Lung microvascular endothelial cell (primary cell): ENCODE results near the gene GALNT4. TPM values are rescaled to one million over a fixed set of nuclear protein-coding genes. Genes with fewer than 3 reads are reported as not detected.

Experiments
- DNase-seq, 2 donors: peaks; one replicate each; pipeline versions ENCODE4 v3.0.0 to v3.0.0-alpha.2; 2010; ENCODE audit warnings: low read depth in 2 of 2
- total RNA-seq: library from RNA; depleted of rRNA; stranded (reverse); fragments of >200 nt; gene quantifications from 2 replicates; pipeline ENCODE4 v1.2.1, GENCODE V29; 2014

GALNT4 gene
- total RNA-seq, 1 donor from 2014 or later = 9.7 TPM

DNA sequence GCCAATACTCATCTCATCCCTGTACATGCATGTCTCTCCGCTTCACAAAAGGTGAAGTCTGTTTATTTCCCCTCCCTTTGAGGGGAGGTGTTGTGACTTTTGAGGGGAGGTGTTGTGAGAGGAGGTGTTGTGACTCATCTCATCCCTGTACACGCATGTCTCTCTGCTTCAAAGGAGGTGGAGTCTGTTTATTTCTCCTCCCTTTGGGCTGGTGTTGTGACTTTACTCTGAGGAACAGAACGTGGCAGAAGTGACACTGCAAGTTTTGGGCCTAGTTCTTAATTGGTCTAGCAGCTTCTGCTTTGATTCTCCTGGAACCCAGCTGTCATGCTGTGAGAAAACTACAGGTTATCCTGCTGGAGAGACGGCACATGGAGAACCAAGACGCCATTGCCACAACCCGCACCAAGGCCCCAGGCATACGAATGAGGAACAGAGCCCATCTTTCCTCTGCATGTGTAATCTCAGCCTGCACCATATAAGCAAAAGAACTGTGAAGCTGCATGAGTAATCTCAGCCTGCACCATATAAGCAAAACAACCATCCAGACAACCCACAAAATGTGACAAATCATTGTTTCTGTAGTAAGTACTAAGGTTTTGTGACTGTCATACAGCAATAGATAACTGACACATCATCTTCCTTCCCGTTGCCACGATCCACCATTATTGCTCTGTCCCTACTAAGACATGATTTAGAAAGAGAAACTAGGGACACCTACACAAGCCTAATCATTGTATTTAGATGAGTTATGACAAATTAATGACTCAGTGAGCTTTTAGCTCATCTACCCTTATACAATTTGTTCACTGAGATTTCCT is 30.0 kb downstream of the GALNT4 start:
- DNase-seq = peak in 1 of 2 donors; percentile 53

DNA sequence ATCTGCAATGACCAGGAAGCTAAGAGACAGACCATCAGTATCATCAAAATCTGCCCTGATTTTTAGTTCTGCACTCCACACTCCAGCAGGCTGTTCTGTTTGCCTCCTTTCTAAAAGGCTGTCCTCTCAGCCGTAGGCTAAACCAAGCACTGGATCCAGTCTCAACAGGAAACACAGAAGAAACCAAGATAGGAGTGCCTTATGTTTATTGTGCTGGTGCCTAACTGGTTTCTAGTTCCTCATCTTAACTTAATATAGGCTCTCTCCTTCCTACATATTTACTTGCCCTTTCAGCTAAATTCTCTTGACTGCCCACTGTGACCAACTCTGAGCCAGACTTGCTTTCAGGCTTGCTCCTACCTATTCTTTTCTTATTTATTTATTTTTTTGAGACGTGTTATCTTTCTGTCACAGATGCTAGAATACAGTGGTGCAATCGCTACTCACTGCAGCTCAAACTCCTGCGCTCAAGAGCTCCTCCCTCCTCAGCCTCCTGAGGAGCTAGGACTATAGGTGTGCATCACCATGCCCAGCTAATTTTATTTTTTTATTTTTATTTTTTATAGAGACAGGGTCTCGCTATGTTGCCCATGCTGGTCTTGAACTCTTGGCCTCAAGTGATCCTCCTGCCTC is 30.8 kb downstream of the GALNT4 start:
- no peak for DNase-seq

- no peak for DNase-seq
Observed at GRCh38 chr12:89492883-89493282, 31.7 kb downstream of the GALNT4 start.

DNA sequence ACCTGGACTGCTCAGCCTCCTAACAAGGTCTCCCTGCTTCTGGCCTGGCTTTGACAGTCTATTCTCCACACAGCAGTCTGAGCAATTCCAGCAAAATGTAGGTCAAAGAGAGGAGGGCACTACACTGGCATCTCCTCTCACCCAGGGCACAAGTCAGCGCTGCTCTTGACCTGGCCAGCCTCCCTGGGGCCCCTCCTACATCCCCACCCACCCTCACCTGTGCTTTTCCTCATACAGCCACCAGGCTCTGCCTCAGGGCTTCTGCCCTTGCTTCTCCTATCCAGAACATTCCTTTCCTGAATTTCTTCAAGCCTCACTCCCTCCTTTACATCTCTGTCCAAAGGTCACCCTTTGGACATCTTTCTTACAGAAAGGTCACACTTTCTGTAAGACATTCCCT is 33.7 kb downstream of the GALNT4 start:
- DNase-seq = no peak

DNA sequence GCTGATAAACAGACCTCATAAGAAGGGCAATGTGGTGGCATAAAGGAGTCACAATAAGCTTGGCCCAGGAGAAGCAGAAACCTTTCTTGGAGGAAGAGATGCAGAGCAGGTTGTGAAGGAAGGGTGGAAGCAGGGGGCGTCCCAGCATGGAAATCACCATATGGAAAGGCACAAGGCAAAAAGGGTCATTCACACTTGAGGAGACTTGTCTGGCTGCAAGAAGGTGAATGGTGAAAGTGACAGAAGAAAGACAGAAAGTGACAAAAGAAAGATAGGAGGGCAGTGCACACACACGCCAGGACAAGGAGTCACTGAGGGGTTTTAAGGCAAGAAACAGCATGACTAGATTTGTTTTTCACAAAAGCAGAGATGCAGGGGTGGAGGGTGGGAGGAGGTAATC is 38.3 kb downstream of the GALNT4 start:
- DNase-seq = no peak

DNA sequence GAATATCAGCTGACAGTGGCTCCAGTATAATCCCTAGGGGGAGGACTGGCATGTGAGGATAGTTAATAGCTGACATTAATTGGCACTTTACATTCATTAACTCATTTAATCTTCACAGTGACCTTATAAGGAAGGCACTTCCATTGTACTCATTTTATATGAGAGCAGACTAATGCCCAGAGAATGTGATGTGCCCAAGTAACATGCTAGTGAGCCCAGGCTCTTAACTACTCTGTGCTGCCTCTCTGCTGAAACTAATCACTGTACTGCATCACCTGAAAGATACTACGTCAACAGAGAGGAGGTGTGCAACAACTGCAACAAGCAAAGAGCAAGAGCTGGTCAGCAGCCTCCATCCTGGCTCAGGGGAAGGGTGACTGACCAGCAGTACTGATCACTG is 40.1 kb downstream of the GALNT4 start:
- DNase-seq = no peak

- DNase-seq = no peak
Observed at GRCh38 chr12:89481213-89481914, 43.2 kb downstream of the GALNT4 start.

- DNase-seq = no peak
Observed at GRCh38 chr12:89479982-89480381, 44.6 kb downstream of the GALNT4 start.

- DNase-seq = no peak
Observed at GRCh38 chr12:89477633-89478279, 46.8 kb downstream of the GALNT4 start.

GRCh38 chr12:89476904-89477595 is 47.5 kb downstream of the GALNT4 start:
- DNase-seq = peak in 1 of 2 donors; percentile 18

DNA sequence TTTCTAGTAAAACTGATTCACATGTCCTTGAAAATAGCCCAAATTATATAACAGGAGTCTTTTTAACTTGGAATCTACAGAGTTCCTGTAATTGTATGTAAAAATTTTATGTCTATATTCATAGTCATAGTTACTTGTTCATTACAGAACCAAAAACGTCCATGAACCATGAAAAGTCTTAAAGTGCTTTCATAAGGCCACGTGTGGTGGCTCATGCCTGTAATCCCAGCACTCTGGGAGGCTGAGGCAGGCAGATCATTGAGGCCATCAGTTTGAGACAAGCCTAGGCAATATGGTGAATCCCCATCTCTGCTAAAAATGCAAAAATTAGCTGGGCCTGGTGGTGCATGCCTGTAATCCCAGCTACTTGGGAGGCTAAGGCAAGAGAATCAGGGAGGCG is 48.4 kb downstream of the GALNT4 start:
- no peak for DNase-seq

DNA sequence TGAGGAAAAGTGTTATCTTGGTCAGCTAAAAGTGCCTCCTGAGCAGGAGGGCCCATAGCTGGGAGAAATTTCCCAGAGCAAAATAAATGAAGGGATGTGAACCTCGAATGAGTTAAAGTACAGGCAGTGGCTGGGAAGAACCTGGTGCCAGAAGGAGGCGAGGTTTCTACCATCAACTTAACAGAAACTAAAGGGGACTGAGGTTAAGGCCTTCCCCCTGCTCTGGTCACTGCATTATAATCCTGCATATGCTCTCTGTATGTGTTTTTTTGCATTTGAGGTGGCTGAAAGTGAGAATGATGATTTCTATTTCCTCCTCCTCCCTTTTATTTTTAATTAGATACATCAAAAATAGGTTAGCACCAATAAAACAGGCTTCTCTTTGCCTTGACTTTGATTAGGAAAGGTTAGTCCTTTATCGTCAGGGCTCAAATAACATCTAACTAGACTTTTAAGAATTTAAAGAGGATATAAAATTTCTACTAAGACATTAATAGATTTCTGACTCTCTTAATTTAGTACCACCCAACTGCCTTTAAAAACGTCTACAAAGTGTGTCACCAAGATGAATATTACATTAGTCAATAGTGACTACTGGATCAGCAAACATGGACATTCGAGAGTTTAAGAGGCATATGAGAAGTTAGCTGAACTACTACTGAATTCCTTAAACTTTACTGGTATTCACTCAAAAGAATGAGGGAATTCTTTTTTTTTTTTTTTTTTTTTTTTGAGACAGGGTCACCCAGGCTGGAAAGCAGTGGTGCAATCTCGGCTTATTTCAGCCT is 49.2 kb downstream of the GALNT4 start:
- no peak for DNase-seq

GRCh38 chr12:89474615-89475014 is 50.0 kb downstream of the GALNT4 start:
- DNase-seq = no peak

Other genes with a start within 250 kb of the GALNT4 start
- gene DUSP6, start 172.3 kb downstream of the GALNT4 start, total RNA-seq = 237 and 293 TPM in 2 replicates
- gene POC1B, start 1.3 kb upstream of the GALNT4 start, total RNA-seq = 13.1 and 14.6 TPM in 2 replicates
- 15.5 and 15.7 TPM in 2 replicates for gene ATP2B1, start 184.0 kb upstream of the GALNT4 start, total RNA-seq